ENCODE data around the gene EEPD1. TPM values are rescaled to one million over a fixed set of nuclear protein-coding genes. Genes with fewer than 3 reads are reported as not detected.

Gene EEPD1
- total RNA-seq, 1 donor from 2014 or later: 5.4 TPM

DNA sequence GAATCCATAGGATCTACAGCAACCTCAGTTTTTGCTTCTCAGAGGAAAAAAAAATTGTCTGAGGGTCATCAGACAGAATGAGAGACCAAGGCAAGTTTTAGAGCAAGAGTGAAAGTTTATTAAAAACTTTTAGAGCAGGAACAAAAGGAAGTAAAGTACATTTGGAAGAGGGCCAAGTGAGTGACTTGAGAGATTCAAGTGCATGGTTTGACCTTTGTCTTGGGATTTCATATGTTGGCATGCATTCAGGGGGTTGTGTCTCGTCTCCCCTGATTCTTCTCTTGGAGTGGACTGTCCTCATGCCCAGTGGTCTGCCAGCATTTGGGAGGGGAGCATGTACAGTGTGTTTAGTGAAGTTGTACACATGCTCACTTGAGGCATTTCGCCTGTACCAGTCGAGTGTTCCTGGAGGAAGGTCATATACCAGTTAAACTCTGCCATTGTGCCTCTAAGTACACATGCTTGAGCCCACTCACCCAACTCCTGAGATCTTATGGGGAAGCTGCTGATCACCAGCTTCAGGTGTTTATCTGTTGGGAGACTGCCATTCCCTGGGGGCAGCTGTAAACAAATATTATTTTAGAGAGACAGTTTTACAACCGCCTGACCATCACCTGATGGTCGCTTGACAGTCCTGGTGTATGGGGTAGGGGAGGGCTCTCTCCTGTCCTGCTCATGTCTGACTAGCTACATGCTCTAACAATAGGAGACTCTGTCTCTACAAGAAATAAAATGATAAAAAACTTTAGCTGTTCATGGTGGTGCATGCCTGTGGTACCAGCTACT, 109.4 kb downstream of the EEPD1 start:
- Mint-ChIP-seq H3K27ac (ENCODE audit: unreplicated experiment) (no peak overlapping the region), H3K4me3 (ENCODE audit: unreplicated experiment) (peak overlapping the region; percentile 48), H3K4me1 (ENCODE audit: low read depth, unreplicated experiment) (peaks cover 35% of the 10 kb centered on the region), H3K27me3 (ENCODE audit: low read depth, unreplicated experiment) (no peaks in the 10 kb centered on the region), H3K36me3 (ENCODE audit: low read depth, unreplicated experiment) (peaks cover 3% of the 10 kb centered on the region), H3K9me3 (ENCODE audit: unreplicated experiment) (no peaks in the 10 kb centered on the region)
- H3K9ac ChIP-seq (ENCODE audit: low read length): no peak overlapping the region
- TF ChIP-seq, protein P1, sequence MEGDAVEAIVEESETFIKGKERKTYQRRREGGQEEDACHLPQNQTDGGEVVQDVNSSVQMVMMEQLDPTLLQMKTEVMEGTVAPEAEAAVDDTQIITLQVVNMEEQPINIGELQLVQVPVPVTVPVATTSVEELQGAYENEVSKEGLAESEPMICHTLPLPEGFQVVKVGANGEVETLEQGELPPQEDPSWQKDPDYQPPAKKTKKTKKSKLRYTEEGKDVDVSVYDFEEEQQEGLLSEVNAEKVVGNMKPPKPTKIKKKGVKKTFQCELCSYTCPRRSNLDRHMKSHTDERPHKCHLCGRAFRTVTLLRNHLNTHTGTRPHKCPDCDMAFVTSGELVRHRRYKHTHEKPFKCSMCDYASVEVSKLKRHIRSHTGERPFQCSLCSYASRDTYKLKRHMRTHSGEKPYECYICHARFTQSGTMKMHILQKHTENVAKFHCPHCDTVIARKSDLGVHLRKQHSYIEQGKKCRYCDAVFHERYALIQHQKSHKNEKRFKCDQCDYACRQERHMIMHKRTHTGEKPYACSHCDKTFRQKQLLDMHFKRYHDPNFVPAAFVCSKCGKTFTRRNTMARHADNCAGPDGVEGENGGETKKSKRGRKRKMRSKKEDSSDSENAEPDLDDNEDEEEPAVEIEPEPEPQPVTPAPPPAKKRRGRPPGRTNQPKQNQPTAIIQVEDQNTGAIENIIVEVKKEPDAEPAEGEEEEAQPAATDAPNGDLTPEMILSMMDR (IDR thresholded peaks at IDR 0.05; ENCODE audit: insufficient read depth, low read depth, low read length): no peak
- no peak for TF ChIP-seq EZH2 (IDR thresholded peaks at IDR 0.05; ENCODE audit: insufficient read depth, low read length)
- H3K27me3 ChIP-seq (ENCODE audit: insufficient read depth, low read length): no peaks in the 10 kb centered on the region
- H3K4me1 ChIP-seq (ENCODE audit: insufficient read depth, low read length): peaks cover 11% of the 10 kb centered on the region
- no peaks in the 10 kb centered on the region for H3K36me3 ChIP-seq (ENCODE audit: insufficient read depth, low read length)
- no peak overlapping the region for H3K4me2 ChIP-seq (ENCODE audit: low read length)
- H3K9me3 ChIP-seq (ENCODE audit: insufficient read depth, low read depth, low read length): no peaks in the 10 kb centered on the region
- H3K27ac ChIP-seq (ENCODE audit: low read depth, low read length): no peak overlapping the region
- H3K79me2 ChIP-seq (ENCODE audit: insufficient read depth, low read length): no peaks in the 10 kb centered on the region
- H3K4me3 ChIP-seq (ENCODE audit: insufficient read depth, low read depth, low read length): no peak overlapping the region
- FAIRE-seq: no peak
- H4K20me1 ChIP-seq (ENCODE audit: insufficient read depth, low read length): no peaks in the 10 kb centered on the region
- no peak overlapping the region for H2AFZ ChIP-seq (ENCODE audit: low read depth, low read length)
- no peak for DNase-seq (ENCODE audit: low read depth)

DNA sequence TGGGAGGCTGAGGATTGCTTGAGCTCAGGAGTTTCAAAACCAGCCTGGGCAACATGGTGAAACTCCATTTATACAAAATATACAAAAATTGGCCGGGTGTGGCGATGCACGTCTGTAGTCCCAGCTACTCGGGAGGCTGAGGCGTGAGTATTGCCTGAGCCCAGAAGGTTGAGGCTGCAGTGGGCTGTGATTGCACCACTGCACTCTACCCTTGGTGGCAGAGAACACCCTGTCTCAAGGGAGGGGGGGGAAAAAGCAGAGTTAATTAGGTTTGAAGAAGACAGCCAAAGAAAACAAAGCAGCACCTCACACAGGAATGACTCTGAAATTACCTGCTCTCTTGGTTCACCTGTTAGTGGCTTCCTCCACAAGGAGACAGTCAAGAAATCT, 110.0 kb downstream of the EEPD1 start:
- Histone ChIP-seq H2AFZ (ENCODE audit: low read depth, low read length) (no peak overlapping the region), H3K27ac (ENCODE audit: low read depth, low read length) (no peak overlapping the region), H3K4me3 (ENCODE audit: insufficient read depth, low read depth, low read length) (no peak overlapping the region), H3K9me3 (ENCODE audit: insufficient read depth, low read depth, low read length) (no peaks in the 10 kb centered on the region), H3K27me3 (ENCODE audit: insufficient read depth, low read length) (no peaks in the 10 kb centered on the region), H3K4me2 (ENCODE audit: low read length) (no peak overlapping the region), H4K20me1 (ENCODE audit: insufficient read depth, low read length) (no peaks in the 10 kb centered on the region), H3K9ac (ENCODE audit: low read length) (no peak overlapping the region), H3K79me2 (ENCODE audit: insufficient read depth, low read length) (no peaks in the 10 kb centered on the region), H3K4me1 (ENCODE audit: insufficient read depth, low read length) (peaks cover 11% of the 10 kb centered on the region), H3K36me3 (ENCODE audit: insufficient read depth, low read length) (no peaks in the 10 kb centered on the region)
- Mint-ChIP-seq H3K4me1 (ENCODE audit: low read depth, unreplicated experiment) (peaks cover 32% of the 10 kb centered on the region), H3K27me3 (ENCODE audit: low read depth, unreplicated experiment) (no peaks in the 10 kb centered on the region), H3K27ac (ENCODE audit: unreplicated experiment) (no peak overlapping the region), H3K36me3 (ENCODE audit: low read depth, unreplicated experiment) (peaks cover 4% of the 10 kb centered on the region), H3K9me3 (ENCODE audit: unreplicated experiment) (no peaks in the 10 kb centered on the region), H3K4me3 (ENCODE audit: unreplicated experiment) (peak overlapping the region; percentile 48)
- no peak for FAIRE-seq
- DNase-seq (ENCODE audit: low read depth): no peak
- TF ChIP-seq, protein P1 (IDR thresholded peaks at IDR 0.05; ENCODE audit: insufficient read depth, low read depth, low read length): no peak
- TF ChIP-seq EZH2 (IDR thresholded peaks at IDR 0.05; ENCODE audit: insufficient read depth, low read length): no peak

Measured in astrocyte (in vitro differentiated cells and primary cell).